Stomach (tissue), 4 donors: ENCODE measurements around the gene SYNJ1.

ENCODE experiments used
- POLR2A ChIP-seq, 4 donors: fragments of 450-650 bp; IDR thresholded peaks; one replicate each; pipeline ENCODE4 v1.6.1; 2016; ENCODE audit warnings: antibody characterized with exemption in 4 of 4, control low read depth in 2 of 4, mild to moderate bottlenecking in 1 of 4, moderate library complexity in 1 of 4
- POLR2AphosphoS5 ChIP-seq, 3 donors: sonication (generic); formaldehyde crosslinking; IDR thresholded peaks; one replicate each; pipeline ENCODE4 v1.6.1; 2016; ENCODE audit warnings: antibody characterized with exemption in 3 of 3
- TF ChIP-seq, protein P1 (sequence below), 7 experiments: fragments of 450-650 bp in 4 of 7; fragments of 200-600 bp in 3 of 7; sonication (generic) in 3 of 7; IDR thresholded peaks; one replicate each; pipeline ENCODE4 v1.5.1; 2016 to 2019; ENCODE audit warnings: antibody characterized with exemption in 7 of 7, control low read depth in 2 of 7, mild to moderate bottlenecking in 1 of 7

DNA sequence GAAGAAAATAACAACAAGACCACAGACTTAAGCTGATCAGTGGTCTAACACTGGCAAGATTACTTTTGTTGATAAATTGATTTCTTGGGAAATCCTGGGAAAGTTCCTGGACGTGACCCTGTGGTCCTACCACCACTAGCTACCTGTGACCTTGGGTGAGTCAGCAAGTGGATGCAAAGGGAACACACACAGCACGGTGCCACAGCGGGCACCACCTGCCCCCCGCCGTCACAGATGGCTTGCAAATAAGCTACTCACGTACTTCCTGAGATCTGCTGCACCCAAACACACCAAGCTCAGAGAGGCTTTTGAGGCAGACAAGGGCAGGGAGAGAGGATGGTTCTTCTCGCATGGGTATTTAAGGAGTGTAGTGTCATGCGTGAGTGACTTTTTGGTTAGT, 128.3 kb downstream of the SYNJ1 start:
- TF ChIP-seq, protein P1, sequence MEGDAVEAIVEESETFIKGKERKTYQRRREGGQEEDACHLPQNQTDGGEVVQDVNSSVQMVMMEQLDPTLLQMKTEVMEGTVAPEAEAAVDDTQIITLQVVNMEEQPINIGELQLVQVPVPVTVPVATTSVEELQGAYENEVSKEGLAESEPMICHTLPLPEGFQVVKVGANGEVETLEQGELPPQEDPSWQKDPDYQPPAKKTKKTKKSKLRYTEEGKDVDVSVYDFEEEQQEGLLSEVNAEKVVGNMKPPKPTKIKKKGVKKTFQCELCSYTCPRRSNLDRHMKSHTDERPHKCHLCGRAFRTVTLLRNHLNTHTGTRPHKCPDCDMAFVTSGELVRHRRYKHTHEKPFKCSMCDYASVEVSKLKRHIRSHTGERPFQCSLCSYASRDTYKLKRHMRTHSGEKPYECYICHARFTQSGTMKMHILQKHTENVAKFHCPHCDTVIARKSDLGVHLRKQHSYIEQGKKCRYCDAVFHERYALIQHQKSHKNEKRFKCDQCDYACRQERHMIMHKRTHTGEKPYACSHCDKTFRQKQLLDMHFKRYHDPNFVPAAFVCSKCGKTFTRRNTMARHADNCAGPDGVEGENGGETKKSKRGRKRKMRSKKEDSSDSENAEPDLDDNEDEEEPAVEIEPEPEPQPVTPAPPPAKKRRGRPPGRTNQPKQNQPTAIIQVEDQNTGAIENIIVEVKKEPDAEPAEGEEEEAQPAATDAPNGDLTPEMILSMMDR (IDR thresholded peaks at IDR 0.05), result no peak
- TF ChIP-seq POLR2A (IDR thresholded peaks at IDR 0.05), result no peak
- TF ChIP-seq POLR2AphosphoS5 (IDR thresholded peaks at IDR 0.05), result no peak
